Mesenchymal stem cell (in vitro differentiated cells and primary cell): ENCODE measurements around the gene IKZF2.

Source experiments
- DNase-seq: peaks from one replicate; pipeline ENCODE4 v3.0.0-alpha.2; 2013
- H2AFZ ChIP-seq: one replicate; pipeline ENCODE4 v1.6.1; 2013; ENCODE audit warnings: low read depth, mild to moderate bottlenecking, control low read depth, inconsistent platforms, low read length, moderate library complexity
- H2AK5ac ChIP-seq: 2 replicates; pipeline ENCODE4 v1.6.1; 2013; ENCODE audit warnings: low read length, moderate library complexity, mild to moderate bottlenecking, inconsistent platforms; ENCODE audit not compliant: severe bottlenecking
- H2BK120ac ChIP-seq: one replicate; pipeline ENCODE4 v1.6.1; 2013; ENCODE audit warnings: low read depth, mild to moderate bottlenecking, inconsistent platforms, low read length, moderate library complexity
- H2BK12ac ChIP-seq, 2 experiments: one replicate each; pipeline ENCODE4 v1.6.1; 2013; ENCODE audit warnings: inconsistent platforms in 2 of 2, low read length in 2 of 2, mild to moderate bottlenecking in 2 of 2, moderate library complexity in 2 of 2, control low read depth in 1 of 2
- H2BK15ac ChIP-seq: one replicate; pipeline ENCODE4 v1.6.1; 2013; ENCODE audit warnings: mild to moderate bottlenecking, low read depth, inconsistent platforms; ENCODE audit not compliant: poor library complexity, severe bottlenecking
- H2BK5ac ChIP-seq: 2 replicates; pipeline ENCODE4 v1.6.1; 2013; ENCODE audit warnings: low read depth, mild to moderate bottlenecking, low read length, control low read depth, inconsistent platforms; ENCODE audit not compliant: poor library complexity, severe bottlenecking
- H3K14ac ChIP-seq, 2 experiments: one replicate each; pipeline ENCODE4 v1.6.1; 2013; ENCODE audit warnings: inconsistent platforms in 2 of 2, low read length in 2 of 2, control low read depth in 1 of 2, mild to moderate bottlenecking in 1 of 2, moderate library complexity in 1 of 2
- H3K18ac ChIP-seq, 2 experiments: one replicate each; pipeline ENCODE4 v1.6.1; 2013; ENCODE audit warnings: inconsistent platforms in 2 of 2, low read length in 2 of 2, control low read depth in 1 of 2, low read depth in 1 of 2, mild to moderate bottlenecking in 1 of 2
- H3K23ac ChIP-seq, 2 experiments: one replicate each; pipeline ENCODE4 v1.6.1; 2013; ENCODE audit warnings: inconsistent platforms in 2 of 2, low read length in 2 of 2, mild to moderate bottlenecking in 2 of 2, moderate library complexity in 2 of 2, control low read depth in 1 of 2
- H3K27ac ChIP-seq: 2 replicates; pipeline ENCODE4 v1.5.1; 2013; ENCODE audit warnings: mild to moderate bottlenecking, moderate library complexity, low read length, control low read depth, inconsistent platforms; ENCODE audit not compliant: poor library complexity, severe bottlenecking
- H3K27me3 ChIP-seq, 2 experiments: 2 replicates each; pipeline versions ENCODE4 v1.6.1 to v1.7.0; 2013; ENCODE audit warnings: low read length in 2 of 2, mild to moderate bottlenecking in 2 of 2, moderate library complexity in 2 of 2, control low read depth in 1 of 2, inconsistent platforms in 1 of 2; ENCODE audit not compliant: control insufficient read depth in 1 of 2, insufficient read depth in 1 of 2
- H3K36me3 ChIP-seq, 2 experiments: 2 replicates each; pipeline versions ENCODE4 v1.6.1 to v1.7.0; 2013; ENCODE audit warnings: low read length in 2 of 2, control low read depth in 1 of 2, inconsistent platforms in 1 of 2, low read depth in 1 of 2, mild to moderate bottlenecking in 1 of 2; ENCODE audit not compliant: insufficient read depth in 2 of 2, control insufficient read depth in 1 of 2
- H3K4ac ChIP-seq, 2 experiments: one replicate each; pipeline ENCODE4 v1.6.1; 2013; ENCODE audit warnings: inconsistent platforms in 2 of 2, low read length in 2 of 2, mild to moderate bottlenecking in 2 of 2, moderate library complexity in 2 of 2, control low read depth in 1 of 2, low read depth in 1 of 2
- H3K4me1 ChIP-seq: 2 replicates; pipeline ENCODE4 v1.6.1; 2013; ENCODE audit warnings: low read depth, low read length, control low read depth; ENCODE audit not compliant: control insufficient read depth, insufficient read depth
- H3K4me2 ChIP-seq: 2 replicates; pipeline ENCODE4 v1.6.1; 2013; ENCODE audit warnings: low read length, mild to moderate bottlenecking, inconsistent platforms; ENCODE audit not compliant: poor library complexity, severe bottlenecking
- H3K4me3 ChIP-seq, 2 experiments: 2 replicates each; pipeline versions ENCODE4 v1.5.1 to v1.7.0; 2013; ENCODE audit warnings: low read length in 2 of 2, mild to moderate bottlenecking in 2 of 2, control low read depth in 1 of 2, low read depth in 1 of 2; ENCODE audit not compliant: insufficient read depth in 1 of 2
- H3K79me1 ChIP-seq: replicated peaks from 2 replicates; pipeline ENCODE4 v1.6.1; 2013; ENCODE audit warnings: mild to moderate bottlenecking, control low read depth, low read length, inconsistent platforms; ENCODE audit not compliant: poor library complexity, severe bottlenecking
- H3K9ac ChIP-seq: 2 replicates; pipeline ENCODE4 v1.7.0; 2013; ENCODE audit warnings: mild to moderate bottlenecking, low read length, moderate library complexity
- H3K9me3 ChIP-seq: 2 replicates; pipeline ENCODE4 v1.7.0; 2013; ENCODE audit warnings: mild to moderate bottlenecking, low read length; ENCODE audit not compliant: control insufficient read depth
- H4K8ac ChIP-seq: one replicate; pipeline ENCODE4 v1.6.1; 2013; ENCODE audit warnings: inconsistent platforms, mild to moderate bottlenecking, low read length, moderate library complexity
- H4K91ac ChIP-seq: one replicate; pipeline ENCODE4 v1.6.1; 2013; ENCODE audit warnings: mild to moderate bottlenecking, low read length, inconsistent platforms
- WGBS: methylation state at CpG from one replicate; pipeline ENCODE4 v1.1.7; 2013; ENCODE audit warnings: mixed read lengths; 5-methylcytosine and 5-hydroxymethylcytosine counted together

IKZF2 gene

GRCh38 chr2:213017404-213017803 lies 134.0 kb downstream of the IKZF2 start:
- Histone ChIP-seq H3K18ac (no peak overlapping the region), H2AK5ac (no peak overlapping the region), H3K4me3 (no peak overlapping the region), H3K27me3 (no peaks in the 10 kb centered on the region), H3K9me3 (no peaks in the 10 kb centered on the region), H4K91ac (no peak overlapping the region), H3K9ac (no peak overlapping the region), H3K79me1 (no peaks in the 10 kb centered on the region), H2BK5ac (no peak overlapping the region), H3K36me3 (no peaks in the 10 kb centered on the region), H2BK12ac (no peak overlapping the region), H3K4me1 (no peaks in the 10 kb centered on the region), H2BK120ac (no peak overlapping the region), H3K14ac (no peak overlapping the region), H3K27ac (no peak overlapping the region), H2AFZ (no peak overlapping the region), H3K4me2 (no peak overlapping the region), H4K8ac (no peak overlapping the region), H3K23ac (no peak overlapping the region), H2BK15ac (no peak overlapping the region), H3K4ac (no peak overlapping the region)
- DNase-seq, result no peak
- WGBS, result no CpG with 5 or more reads among the region's 1 CpG

GRCh38 chr2:213016984-213017351 lies 134.4 kb downstream of the IKZF2 start:
- no peaks in the 10 kb centered on the region for H3K79me1 ChIP-seq
- H2BK12ac ChIP-seq, result no peak overlapping the region
- no peak overlapping the region for H3K9ac ChIP-seq
- no peaks in the 10 kb centered on the region for H3K27me3 ChIP-seq
- no peaks in the 10 kb centered on the region for H3K9me3 ChIP-seq
- no peak overlapping the region for H2BK120ac ChIP-seq
- H3K36me3 ChIP-seq, result no peaks in the 10 kb centered on the region
- no peak overlapping the region for H2AFZ ChIP-seq
- H3K4me1 ChIP-seq, result no peaks in the 10 kb centered on the region
- no peak overlapping the region for H3K27ac ChIP-seq
- H3K18ac ChIP-seq, result no peak overlapping the region
- H4K91ac ChIP-seq, result no peak overlapping the region
- no peak overlapping the region for H2BK15ac ChIP-seq
- no peak overlapping the region for H3K4me3 ChIP-seq
- H2AK5ac ChIP-seq, result no peak overlapping the region
- DNase-seq, result no peak
- H3K14ac ChIP-seq, result no peak overlapping the region
- no peak overlapping the region for H3K4me2 ChIP-seq
- no peak overlapping the region for H4K8ac ChIP-seq
- H3K23ac ChIP-seq, result no peak overlapping the region
- 91% methylated on average over 4 of the region's 4 CpGs for WGBS
- H2BK5ac ChIP-seq, result no peak overlapping the region
- H3K4ac ChIP-seq, result no peak overlapping the region

GRCh38 chr2:213016166-213016983 lies 135.0 kb downstream of the IKZF2 start:
- no peak overlapping the region for H2AK5ac ChIP-seq
- no peak overlapping the region for H4K91ac ChIP-seq
- no peaks in the 10 kb centered on the region for H3K36me3 ChIP-seq
- no peak for DNase-seq
- H3K9ac ChIP-seq, result no peak overlapping the region
- no peak overlapping the region for H2AFZ ChIP-seq
- H3K4me2 ChIP-seq, result no peak overlapping the region
- no peaks in the 10 kb centered on the region for H3K9me3 ChIP-seq
- H3K18ac ChIP-seq, result no peak overlapping the region
- H3K4me1 ChIP-seq, result no peaks in the 10 kb centered on the region
- H2BK5ac ChIP-seq, result no peak overlapping the region
- no peak overlapping the region for H2BK12ac ChIP-seq
- WGBS, result 91% methylated on average over 3 of the region's 3 CpGs
- no peaks in the 10 kb centered on the region for H3K27me3 ChIP-seq
- no peak overlapping the region for H3K27ac ChIP-seq
- H3K14ac ChIP-seq, result no peak overlapping the region
- H4K8ac ChIP-seq, result no peak overlapping the region
- no peak overlapping the region for H3K23ac ChIP-seq
- H3K4ac ChIP-seq, result no peak overlapping the region
- no peak overlapping the region for H2BK120ac ChIP-seq
- no peak overlapping the region for H3K4me3 ChIP-seq
- H2BK15ac ChIP-seq, result no peak overlapping the region
- no peaks in the 10 kb centered on the region for H3K79me1 ChIP-seq

DNA sequence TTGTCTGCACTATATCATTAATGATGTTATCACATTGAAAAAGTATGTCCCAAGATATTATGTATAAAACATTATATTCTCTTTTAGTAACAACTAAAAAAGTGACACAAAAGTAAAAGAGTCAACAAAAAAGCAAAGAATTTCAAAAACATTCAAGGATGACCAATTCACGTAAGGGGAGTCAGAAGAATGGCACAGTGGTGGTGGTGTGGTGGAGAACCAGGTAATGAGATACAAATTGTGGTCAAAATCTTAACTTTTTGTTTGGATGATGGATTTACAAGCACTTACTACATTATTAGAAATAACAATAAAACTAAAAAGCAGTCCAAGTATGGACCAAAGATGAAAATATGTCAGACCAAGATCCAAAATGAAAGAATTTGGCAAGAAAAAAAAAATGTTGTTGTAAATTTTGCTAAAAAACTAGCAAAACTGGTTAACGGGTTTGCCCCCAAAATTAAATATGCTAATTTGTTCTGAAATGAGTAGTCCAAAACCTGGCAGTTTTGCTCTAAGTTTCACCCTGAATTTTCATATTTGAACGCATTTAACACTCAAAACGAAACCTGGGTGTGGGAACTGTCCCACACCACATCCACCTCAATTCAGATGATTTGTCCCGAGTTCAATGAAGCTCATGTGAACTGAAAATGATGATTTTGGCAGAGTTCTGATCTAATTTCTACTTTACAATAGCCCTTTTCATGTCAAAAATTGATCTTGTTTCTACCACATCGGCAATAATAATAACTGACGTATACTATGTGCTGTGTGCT lies 135.8 kb downstream of the IKZF2 start:
- no peaks in the 10 kb centered on the region for H3K79me1 ChIP-seq
- no peak overlapping the region for H3K14ac ChIP-seq
- H2BK5ac ChIP-seq, result no peak overlapping the region
- H3K27ac ChIP-seq, result no peak overlapping the region
- no peak overlapping the region for H2BK12ac ChIP-seq
- no peaks in the 10 kb centered on the region for H3K27me3 ChIP-seq
- H3K23ac ChIP-seq, result no peak overlapping the region
- H3K9ac ChIP-seq, result no peak overlapping the region
- H3K18ac ChIP-seq, result no peak overlapping the region
- no peak overlapping the region for H2AFZ ChIP-seq
- no peak overlapping the region for H2AK5ac ChIP-seq
- WGBS, result 100% methylated on average over 4 of the region's 7 CpGs
- no peak overlapping the region for H3K4me3 ChIP-seq
- no peak overlapping the region for H3K4ac ChIP-seq
- no peaks in the 10 kb centered on the region for H3K4me1 ChIP-seq
- no peak overlapping the region for H4K8ac ChIP-seq
- no peak overlapping the region for H2BK120ac ChIP-seq
- H2BK15ac ChIP-seq, result no peak overlapping the region
- H3K36me3 ChIP-seq, result no peaks in the 10 kb centered on the region
- DNase-seq, result no peak
- H4K91ac ChIP-seq, result no peak overlapping the region
- no peaks in the 10 kb centered on the region for H3K9me3 ChIP-seq
- H3K4me2 ChIP-seq, result no peak overlapping the region
